Measurements from ENCODE around the gene SFXN5. TPM values are rescaled to one million over a fixed set of nuclear protein-coding genes. Genes with fewer than 3 reads are reported as not detected.

Gene SFXN5
- total RNA-seq, 2 donors from 2014 or later = 16.6 to 18.1 TPM

DNA sequence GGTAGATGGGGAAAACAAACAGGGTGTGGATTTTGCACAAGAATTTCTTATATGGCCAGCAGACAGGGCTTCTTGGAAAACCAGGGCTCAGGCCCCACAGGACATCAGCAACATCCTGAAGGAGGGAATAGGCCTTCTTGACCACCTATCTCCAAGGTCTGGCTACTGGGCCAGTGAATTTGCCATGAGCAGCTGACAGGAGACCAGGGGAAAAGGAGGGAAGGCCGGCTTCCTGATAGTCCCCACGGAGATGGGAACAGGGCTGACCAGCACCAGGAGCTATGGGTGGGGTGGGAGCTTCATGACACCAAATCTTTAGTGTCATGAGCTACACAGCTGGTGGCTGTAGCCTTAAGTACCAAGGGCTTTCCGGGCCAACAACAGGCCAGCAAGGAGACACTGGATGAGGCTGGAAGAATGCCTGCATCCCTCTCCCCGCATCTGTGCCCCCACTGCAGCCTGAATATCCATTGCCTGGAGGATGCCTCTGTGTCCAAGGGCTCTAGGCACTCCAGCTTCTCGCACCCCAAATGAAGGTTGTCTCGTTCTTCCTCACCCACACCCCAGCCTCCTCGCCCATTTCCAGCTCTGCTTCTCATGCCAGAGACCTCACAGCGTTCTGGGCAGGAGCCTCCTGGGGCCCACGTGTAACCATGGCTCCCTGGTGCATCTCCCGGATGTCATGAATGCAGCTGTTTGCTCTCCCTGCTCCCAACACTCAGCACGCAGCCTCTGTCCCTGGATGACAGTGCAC lies 79.4 kb downstream of the SFXN5 start:
- H3K9me3 ChIP-seq = no peaks in the 10 kb centered on the region
- ATAC-seq (ENCODE audit: insufficient number of reproducible peaks, low FRiP score, low read depth) (no peak), DNase-seq (ENCODE audit: low spot score) (no peak)
- H3K27me3 ChIP-seq (replicated peaks; ENCODE audit: insufficient read depth) = no peaks in the 10 kb centered on the region
- H3K27ac ChIP-seq = no peak overlapping the region
- no peak overlapping the region for H3K4me3 ChIP-seq
- TF ChIP-seq, protein P1, sequence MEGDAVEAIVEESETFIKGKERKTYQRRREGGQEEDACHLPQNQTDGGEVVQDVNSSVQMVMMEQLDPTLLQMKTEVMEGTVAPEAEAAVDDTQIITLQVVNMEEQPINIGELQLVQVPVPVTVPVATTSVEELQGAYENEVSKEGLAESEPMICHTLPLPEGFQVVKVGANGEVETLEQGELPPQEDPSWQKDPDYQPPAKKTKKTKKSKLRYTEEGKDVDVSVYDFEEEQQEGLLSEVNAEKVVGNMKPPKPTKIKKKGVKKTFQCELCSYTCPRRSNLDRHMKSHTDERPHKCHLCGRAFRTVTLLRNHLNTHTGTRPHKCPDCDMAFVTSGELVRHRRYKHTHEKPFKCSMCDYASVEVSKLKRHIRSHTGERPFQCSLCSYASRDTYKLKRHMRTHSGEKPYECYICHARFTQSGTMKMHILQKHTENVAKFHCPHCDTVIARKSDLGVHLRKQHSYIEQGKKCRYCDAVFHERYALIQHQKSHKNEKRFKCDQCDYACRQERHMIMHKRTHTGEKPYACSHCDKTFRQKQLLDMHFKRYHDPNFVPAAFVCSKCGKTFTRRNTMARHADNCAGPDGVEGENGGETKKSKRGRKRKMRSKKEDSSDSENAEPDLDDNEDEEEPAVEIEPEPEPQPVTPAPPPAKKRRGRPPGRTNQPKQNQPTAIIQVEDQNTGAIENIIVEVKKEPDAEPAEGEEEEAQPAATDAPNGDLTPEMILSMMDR (IDR thresholded peaks at IDR 0.05) = no peak
- H3K36me3 ChIP-seq = no peaks in the 10 kb centered on the region
- peaks cover 0 to 14% of the 10 kb centered on the region in 2 donors for H3K4me1 ChIP-seq (ENCODE audit: control insufficient read depth in 1 of 2, low read depth in 2 of 2)

DNA sequence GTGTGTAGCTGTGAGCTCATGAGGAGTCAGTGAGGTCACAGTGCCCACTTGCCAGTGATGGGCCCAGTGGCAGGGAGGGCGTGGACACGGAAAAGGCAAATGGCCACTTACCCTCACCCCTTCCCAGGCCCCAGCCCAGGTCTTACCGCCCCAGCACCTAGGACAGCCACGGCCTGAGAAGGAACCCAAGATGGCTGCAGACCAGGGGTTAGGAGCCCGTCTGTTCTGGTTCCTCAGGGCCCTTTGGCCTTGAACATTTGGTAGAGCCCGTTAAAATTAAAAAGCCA lies 80.1 kb downstream of the SFXN5 start:
- H3K27me3 ChIP-seq (replicated peaks; ENCODE audit: insufficient read depth) = no peaks in the 10 kb centered on the region
- TF ChIP-seq, protein P1 (IDR thresholded peaks at IDR 0.05) = no peak
- H3K9me3 ChIP-seq = no peaks in the 10 kb centered on the region
- DNase-seq (ENCODE audit: low spot score) (no peak), ATAC-seq (ENCODE audit: insufficient number of reproducible peaks, low FRiP score, low read depth) (no peak)
- peaks cover 0 to 14% of the 10 kb centered on the region in 2 donors for H3K4me1 ChIP-seq (ENCODE audit: control insufficient read depth in 1 of 2, low read depth in 2 of 2)
- no peak overlapping the region for H3K4me3 ChIP-seq
- H3K36me3 ChIP-seq = no peaks in the 10 kb centered on the region
- no peak overlapping the region for H3K27ac ChIP-seq

DNA sequence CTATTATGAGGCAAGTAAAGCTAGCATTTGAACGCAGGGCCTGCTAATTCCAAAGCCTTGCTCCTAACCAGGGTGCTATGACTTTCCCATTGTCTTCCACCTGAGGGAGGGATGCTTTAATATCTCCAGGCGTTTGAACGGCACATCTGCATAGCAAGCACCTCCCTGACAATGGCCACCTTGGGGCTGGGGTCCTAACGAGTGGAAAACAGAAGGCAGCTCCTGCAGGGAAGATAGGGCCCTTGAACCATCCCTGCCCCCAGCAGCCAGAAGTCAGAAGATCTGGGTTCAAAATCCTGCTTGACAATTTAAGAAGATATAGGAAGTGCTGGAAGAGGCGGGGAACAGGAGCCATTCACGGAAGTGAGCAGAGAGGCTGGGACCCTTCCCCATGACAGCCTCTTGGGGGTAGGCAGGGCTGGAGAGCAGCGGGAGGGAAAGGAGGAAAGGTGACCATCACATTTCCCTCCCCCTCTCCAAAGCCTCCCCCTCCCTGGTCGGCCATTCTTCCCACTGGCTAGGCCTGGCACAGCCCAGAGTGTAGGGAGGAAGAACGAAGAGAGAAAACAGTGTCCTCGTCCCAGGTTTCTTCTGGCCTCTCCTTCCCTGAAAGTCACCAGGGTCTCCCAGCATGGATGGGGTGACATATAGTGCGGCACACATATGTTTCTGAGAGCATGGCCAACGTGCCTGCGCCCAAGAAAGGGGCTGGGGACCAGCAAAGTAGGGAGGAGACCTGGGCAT lies 80.6 kb downstream of the SFXN5 start:
- Histone ChIP-seq H3K27ac (peak overlapping the region; percentile 68 to 73), H3K36me3 (no peaks in the 10 kb centered on the region), H3K9me3 (no peaks in the 10 kb centered on the region), H3K4me1 (ENCODE audit: control insufficient read depth in 1 of 2, low read depth in 2 of 2) (peaks cover 0 to 14% of the 10 kb centered on the region in 2 donors), H3K27me3 (replicated peaks; ENCODE audit: insufficient read depth) (no peaks in the 10 kb centered on the region), H3K4me3 (no peak overlapping the region)
- TF ChIP-seq, protein P1 (IDR thresholded peaks at IDR 0.05) = no peak
- DNase-seq (ENCODE audit: low spot score) (no peak), ATAC-seq (ENCODE audit: insufficient number of reproducible peaks, low FRiP score, low read depth) (no peak)

DNA sequence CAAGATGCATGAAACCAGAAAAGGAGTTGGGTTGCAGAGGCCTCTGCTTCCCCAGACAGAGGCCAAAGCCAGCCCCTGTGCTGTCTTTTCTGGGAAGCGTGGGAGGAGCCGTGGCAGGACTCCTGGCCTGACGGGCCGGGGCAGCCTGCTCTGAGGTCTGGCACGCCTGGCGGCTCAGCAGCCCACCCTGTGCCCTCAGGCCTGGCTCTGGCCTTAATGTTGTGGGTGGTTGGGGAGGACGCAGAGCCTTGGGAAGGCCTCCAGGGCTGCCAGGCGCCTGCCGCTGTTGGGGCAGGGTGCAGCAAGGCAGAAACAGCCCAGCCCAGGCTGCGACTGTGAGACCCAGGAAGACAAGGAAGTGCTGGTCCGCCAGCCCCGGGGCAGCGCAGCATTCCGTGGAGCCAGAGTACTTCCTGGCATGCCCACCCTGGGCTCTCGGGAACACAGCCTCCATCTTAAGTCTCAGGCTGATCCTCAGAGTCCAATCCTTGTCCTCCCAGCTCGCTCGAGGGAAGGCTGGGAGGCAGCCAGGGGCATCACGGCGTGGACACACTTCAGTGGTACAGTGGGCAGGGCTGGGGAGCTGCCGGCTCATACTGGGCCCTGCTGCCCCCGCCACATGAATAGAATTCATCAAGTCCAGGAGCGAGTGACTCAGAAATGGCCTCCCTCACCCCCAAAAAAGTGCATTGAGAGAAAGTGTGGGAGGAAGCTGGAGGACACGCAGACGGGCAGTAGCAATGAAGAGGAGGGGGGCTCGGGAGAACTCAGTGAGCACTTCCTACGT lies 81.5 kb downstream of the SFXN5 start:
- Histone ChIP-seq H3K4me1 (ENCODE audit: control insufficient read depth in 1 of 2, low read depth in 2 of 2) (peaks cover 0 to 14% of the 10 kb centered on the region in 2 donors), H3K9me3 (no peaks in the 10 kb centered on the region), H3K36me3 (no peaks in the 10 kb centered on the region), H3K27ac (peak overlapping the region; percentile 68 to 73), H3K27me3 (replicated peaks; ENCODE audit: insufficient read depth) (no peaks in the 10 kb centered on the region), H3K4me3 (no peak overlapping the region)
- TF ChIP-seq, protein P1 (IDR thresholded peaks at IDR 0.05) = no peak
- DNase-seq (ENCODE audit: low spot score) = no peak
- ATAC-seq (ENCODE audit: insufficient number of reproducible peaks, low FRiP score, low read depth) = peak; percentile 42

DNA sequence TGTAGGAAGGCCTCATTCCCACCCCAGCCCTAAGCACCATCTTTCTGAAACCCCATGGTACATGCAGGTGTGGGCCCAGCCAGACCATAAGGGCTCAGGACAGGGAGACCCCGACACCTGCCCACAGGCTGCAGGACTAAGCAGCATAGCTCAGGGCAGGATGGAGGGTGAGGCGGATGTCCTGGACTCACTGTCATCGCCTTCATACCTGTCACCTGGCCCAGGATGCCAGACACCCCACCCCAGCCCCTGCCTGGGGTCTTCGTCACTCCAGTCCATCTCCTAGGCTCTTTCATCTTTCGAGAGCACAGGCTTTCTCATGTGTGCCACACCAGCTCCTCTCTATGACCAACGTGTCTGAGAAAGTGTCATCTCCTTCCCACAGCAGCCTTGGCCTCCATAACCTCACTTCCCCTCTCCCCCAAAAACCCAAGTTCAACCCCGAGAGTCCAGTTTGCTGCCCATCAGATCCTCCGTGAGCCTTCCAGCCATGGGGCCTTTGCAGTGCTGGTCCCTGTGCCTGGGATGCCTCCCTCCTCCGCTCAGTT lies 82.7 kb downstream of the SFXN5 start:
- H3K36me3 ChIP-seq = no peaks in the 10 kb centered on the region
- H3K4me3 ChIP-seq = no peak overlapping the region
- TF ChIP-seq, protein P1 (IDR thresholded peaks at IDR 0.05) = no peak
- no peaks in the 10 kb centered on the region for H3K9me3 ChIP-seq
- ATAC-seq (ENCODE audit: insufficient number of reproducible peaks, low FRiP score, low read depth) (no peak), DNase-seq (ENCODE audit: low spot score) (no peak)
- H3K27me3 ChIP-seq (replicated peaks; ENCODE audit: insufficient read depth) = no peaks in the 10 kb centered on the region
- H3K4me1 ChIP-seq (ENCODE audit: control insufficient read depth in 1 of 2, low read depth in 2 of 2) = peaks cover 0 to 14% of the 10 kb centered on the region in 2 donors
- no peak overlapping the region for H3K27ac ChIP-seq
